Adrenal gland (tissue), 12 donors: ENCODE data around the gene PTH1R. TPM values are rescaled to one million over a fixed set of nuclear protein-coding genes. Genes with fewer than 3 reads are reported as not detected.

Source experiments
- DNase-seq, 7 donors: peaks; one replicate each; pipeline ENCODE4 v3.0.0-alpha.2; 2019 to 2020
- H3K27ac ChIP-seq, 5 donors: fragments of 200-600 bp; sonication (generic) in 4 of 5; 1 replicate in 3 of 5; 2 replicates in 2 of 5; pipeline versions ENCODE4 v1.5.1 to v1.8.0; 2016 to 2020; ENCODE audit warnings: mild to moderate bottlenecking in 1 of 5
- H3K27me3 ChIP-seq: fragments of 200-600 bp; 2 replicates; pipeline ENCODE4 v1.8.0; 2021
- H3K36me3 ChIP-seq, 2 donors: fragments of 200-600 bp; replicated peaks in 1 of 2; 1 replicate in 1 of 2; 2 replicates in 1 of 2; pipeline versions ENCODE4 v1.5.1 to v1.8.0; 2018 to 2022
- H3K4me1 ChIP-seq, 2 donors: fragments of 200-600 bp; replicated peaks in 1 of 2; 1 replicate in 1 of 2; 2 replicates in 1 of 2; pipeline versions ENCODE4 v1.5.1 to v1.8.0; 2018 to 2021
- H3K4me3 ChIP-seq, 4 donors: fragments of 200-600 bp; sonication (generic) in 3 of 4; one replicate each; pipeline ENCODE4 v1.5.1; 2016 to 2018
- H3K9me3 ChIP-seq, 3 donors: fragments of 200-600 bp; sonication (generic) in 1 of 3; replicated peaks in 1 of 3; 1 replicate in 2 of 3; 2 replicates in 1 of 3; pipeline versions ENCODE4 v1.5.1 to v1.8.0; 2016 to 2021
- POLR2A ChIP-seq, 2 donors: fragments of 450-650 bp; IDR thresholded peaks; one replicate each; pipeline ENCODE4 v1.6.1; 2017; ENCODE audit warnings: antibody characterized with exemption in 2 of 2, mild to moderate bottlenecking in 2 of 2, moderate library complexity in 1 of 2
- WGBS, 4 donors: extraction: QIAGEN DNeasy Blood & Tissue Kit in 2 of 4; methylation state at CpG; one replicate each; pipeline versions ENCODE4 v1.1.5 to v1.1.7; 2013 to 2017; 5-methylcytosine and 5-hydroxymethylcytosine counted together
- intact Hi-C, 2 donors: fragments of 100-400 bp; cut with DNase I; formaldehyde crosslinking; loops; one replicate each; pipeline versions ENCODE4 v1.14.1 to v1.15.0; 2022 to 2023
- polyA plus RNA-seq, 3 donors: library from polyadenylated mRNA; stranded (reverse); fragments of 200-250 nt in 2 of 3; fragments of 350-450 nt in 1 of 3; fragmentation: Illumina TruSeq in 1 of 3; extraction: RNeasy Lipid Tissue Mini Kit (QIAGEN cat#74804) in 1 of 3; gene quantifications; one replicate each; pipeline ENCODE4 v1.2.3, GENCODE V29; 2013 to 2014
- total RNA-seq, 9 donors: library from RNA; depleted of rRNA in 4 of 9; stranded (reverse); fragments of >200 nt in 4 of 9; fragments of 120-200 nt in 1 of 9; fragmentation: NEBNext Ultra II Directional in 1 of 9; extraction: Animal tissue kit (Norgen Biotek cat#: 25700) in 1 of 9; gene quantifications; one replicate each; pipeline versions ENCODE4 v1.1.0 to v1.2.4, GENCODE V29; 2013 to 2023
- TF ChIP-seq, protein P1 (sequence below), 6 experiments: fragments of 450-650 bp in 4 of 6; fragments of 200-600 bp in 2 of 6; sonication (generic) in 1 of 6; IDR thresholded peaks; 1 replicate in 5 of 6; 2 replicates in 1 of 6; pipeline versions ENCODE4 v1.5.1 to v1.8.0; 2016 to 2021; ENCODE audit warnings: antibody characterized with exemption in 6 of 6, mild to moderate bottlenecking in 2 of 6, moderate library complexity in 1 of 6
- donor health status: healthy with polysubstance abuse.
- donor health status: Bipolar disorder and iron deficiency.
- donor health status: DM: yes; HTN: yes; CAD: no.
- donor health status: DM: no; HTN: no; CAD: no.
- donor health status: DM: no; HTN: no; CAD: no.
- donor health status: DM: yes; HTN: yes; CAD: no.

The PTH1R gene
- total and polyA plus RNA-seq, 12 donors: 10.0 to 1,399 (median 47.5) TPM

DNA sequence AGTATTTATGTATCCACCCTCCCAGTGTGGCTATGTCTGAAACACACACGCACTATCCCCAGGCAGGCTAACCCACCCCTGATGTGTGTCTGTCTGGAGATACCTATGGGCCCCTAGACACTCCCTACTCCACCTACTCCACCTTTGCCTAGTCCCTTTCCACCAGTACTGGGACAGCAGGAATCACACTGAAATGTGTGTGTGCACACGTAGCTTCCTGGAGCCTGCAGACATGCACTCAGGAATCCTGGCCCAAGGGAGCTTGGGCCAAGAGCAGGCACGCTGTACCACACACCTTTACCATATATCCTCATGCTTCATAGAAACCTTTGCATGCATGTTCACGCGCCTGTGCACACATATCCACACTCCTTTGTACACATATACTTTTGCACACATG is 6.9 kb upstream of the PTH1R start:
- Histone ChIP-seq H3K9me3 (no peaks in the 10 kb centered on the region), H3K4me1 (peaks cover 14 to 20% of the 10 kb centered on the region in 2 donors), H3K27me3 (no peaks in the 10 kb centered on the region), H3K27ac (peak overlapping the region in 1 of 5 donors; percentile 87), H3K4me3 (no peak overlapping the region), H3K36me3 (no peaks in the 10 kb centered on the region)
- TF ChIP-seq, protein P1, sequence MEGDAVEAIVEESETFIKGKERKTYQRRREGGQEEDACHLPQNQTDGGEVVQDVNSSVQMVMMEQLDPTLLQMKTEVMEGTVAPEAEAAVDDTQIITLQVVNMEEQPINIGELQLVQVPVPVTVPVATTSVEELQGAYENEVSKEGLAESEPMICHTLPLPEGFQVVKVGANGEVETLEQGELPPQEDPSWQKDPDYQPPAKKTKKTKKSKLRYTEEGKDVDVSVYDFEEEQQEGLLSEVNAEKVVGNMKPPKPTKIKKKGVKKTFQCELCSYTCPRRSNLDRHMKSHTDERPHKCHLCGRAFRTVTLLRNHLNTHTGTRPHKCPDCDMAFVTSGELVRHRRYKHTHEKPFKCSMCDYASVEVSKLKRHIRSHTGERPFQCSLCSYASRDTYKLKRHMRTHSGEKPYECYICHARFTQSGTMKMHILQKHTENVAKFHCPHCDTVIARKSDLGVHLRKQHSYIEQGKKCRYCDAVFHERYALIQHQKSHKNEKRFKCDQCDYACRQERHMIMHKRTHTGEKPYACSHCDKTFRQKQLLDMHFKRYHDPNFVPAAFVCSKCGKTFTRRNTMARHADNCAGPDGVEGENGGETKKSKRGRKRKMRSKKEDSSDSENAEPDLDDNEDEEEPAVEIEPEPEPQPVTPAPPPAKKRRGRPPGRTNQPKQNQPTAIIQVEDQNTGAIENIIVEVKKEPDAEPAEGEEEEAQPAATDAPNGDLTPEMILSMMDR (IDR thresholded peaks at IDR 0.05): no peak
- TF ChIP-seq POLR2A (IDR thresholded peaks at IDR 0.05): no peak
- 89 to 92% (median 90%) methylated on average over 5 of the region's 5 CpGs for WGBS, 4 donors
- intact Hi-C loops: no loop called here
- no peak for DNase-seq

DNA sequence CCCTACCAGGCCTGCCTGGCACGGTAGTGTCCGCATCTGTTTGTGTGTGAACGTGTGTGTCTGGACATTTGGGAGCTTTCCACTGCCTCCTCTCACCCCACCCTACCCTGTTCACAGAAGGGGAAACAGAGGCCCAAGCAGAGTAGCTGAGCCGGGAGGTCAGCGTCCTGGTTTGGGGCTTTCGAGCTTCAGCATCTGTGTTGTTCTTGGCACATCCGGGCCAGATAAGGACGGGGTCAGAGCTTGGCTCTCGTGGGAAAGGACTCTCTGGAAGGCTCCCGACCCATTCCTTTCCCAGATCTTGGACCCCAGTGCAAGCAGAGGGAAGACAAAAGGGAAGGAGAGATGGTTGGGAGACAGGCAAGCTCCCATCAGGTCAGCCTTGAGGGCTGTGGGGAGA is 6.3 kb upstream of the PTH1R start:
- WGBS, 4 donors: 53 to 70% (median 58%) methylated on average over 4 to 10 of the region's 10 CpGs
- Histone ChIP-seq H3K36me3 (no peaks in the 10 kb centered on the region), H3K4me1 (peaks cover 14 to 20% of the 10 kb centered on the region in 2 donors), H3K9me3 (no peaks in the 10 kb centered on the region), H3K4me3 (no peak overlapping the region), H3K27ac (peak overlapping the region in 1 of 5 donors; percentile 87), H3K27me3 (no peaks in the 10 kb centered on the region)
- TF ChIP-seq POLR2A (IDR thresholded peaks at IDR 0.05): no peak
- TF ChIP-seq, protein P1 (IDR thresholded peaks at IDR 0.05): no peak
- peak in 2 of 7 donors; percentile 23 to 40 for DNase-seq
- intact Hi-C loops: no loop called here

DNA sequence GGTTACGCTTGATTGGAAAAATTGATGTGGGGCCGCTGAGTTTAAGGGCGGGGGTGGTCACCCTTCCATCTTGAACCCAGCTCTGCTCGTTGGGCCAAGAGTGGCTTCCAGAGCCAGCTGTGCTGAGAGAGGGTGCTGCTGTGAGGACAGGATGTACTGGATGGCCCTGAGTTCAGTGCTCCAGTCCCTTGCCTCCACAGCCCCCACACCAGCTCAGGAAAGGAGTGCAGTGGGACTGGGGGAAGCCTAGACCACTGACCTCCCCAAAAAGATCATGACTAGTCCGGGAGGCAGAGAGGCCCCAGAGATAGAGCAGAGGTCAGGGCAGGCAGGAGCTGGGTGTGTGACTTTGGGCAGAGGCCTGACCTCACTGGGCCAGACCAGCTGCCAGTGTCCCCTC is 4.0 kb upstream of the PTH1R start:
- peak in 1 of 7 donors; percentile 41 for DNase-seq
- H3K27ac ChIP-seq: peak overlapping the region in 3 of 5 donors; percentile 19 to 87 (median 66)
- H3K4me3 ChIP-seq: no peak overlapping the region
- WGBS, 4 donors: 46 to 72% (median 68%) methylated on average over 4 to 5 of the region's 5 CpGs
- H3K36me3 ChIP-seq: no peaks in the 10 kb centered on the region
- intact Hi-C loops: no loop called here
- TF ChIP-seq POLR2A (IDR thresholded peaks at IDR 0.05): no peak
- TF ChIP-seq, protein P1 (IDR thresholded peaks at IDR 0.05): no peak
- no peaks in the 10 kb centered on the region for H3K9me3 ChIP-seq
- H3K27me3 ChIP-seq: no peaks in the 10 kb centered on the region
- H3K4me1 ChIP-seq: peaks cover 0 to 6% of the 10 kb centered on the region in 2 donors

DNA sequence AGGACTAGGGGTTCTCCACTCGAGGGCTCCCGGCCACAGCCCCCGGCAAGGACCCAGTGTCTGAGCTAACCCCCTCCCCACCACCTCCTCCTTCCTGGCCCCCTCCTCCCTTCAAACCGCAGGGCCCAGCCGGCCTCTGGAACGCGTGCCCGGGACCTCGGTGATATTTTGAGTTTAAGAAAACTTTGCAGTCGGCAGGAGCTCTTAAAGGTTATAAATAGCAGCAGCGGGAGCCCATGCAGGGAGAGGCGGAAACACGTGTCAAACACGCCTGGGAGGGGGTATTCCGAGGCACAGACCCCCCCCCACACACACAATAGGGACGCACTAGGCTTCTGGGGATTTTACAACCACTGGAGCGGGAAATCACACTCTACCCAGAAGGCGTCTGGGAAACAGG is 3.1 kb upstream of the PTH1R start:
- intact Hi-C loops: no loop called here
- Histone ChIP-seq H3K9me3 (no peaks in the 10 kb centered on the region), H3K27me3 (no peaks in the 10 kb centered on the region), H3K4me3 (no peak overlapping the region), H3K4me1 (peaks cover 0 to 6% of the 10 kb centered on the region in 2 donors), H3K27ac (peak overlapping the region in 2 of 5 donors; percentile 66 to 87), H3K36me3 (no peaks in the 10 kb centered on the region)
- no peak for DNase-seq
- TF ChIP-seq POLR2A (IDR thresholded peaks at IDR 0.05): no peak
- TF ChIP-seq, protein P1 (IDR thresholded peaks at IDR 0.05): no peak
- 51 to 71% (median 58%) methylated on average over 16 to 18 of the region's 18 CpGs for WGBS, 4 donors
